ENCODE measurements around the gene RPEL1.
"Not testable (repeated sequence)": the region's sequence is repeated elsewhere in the genome, so short reads cannot be mapped to it uniquely, and the experiment has no call there.

The RPEL1 gene

DNA sequence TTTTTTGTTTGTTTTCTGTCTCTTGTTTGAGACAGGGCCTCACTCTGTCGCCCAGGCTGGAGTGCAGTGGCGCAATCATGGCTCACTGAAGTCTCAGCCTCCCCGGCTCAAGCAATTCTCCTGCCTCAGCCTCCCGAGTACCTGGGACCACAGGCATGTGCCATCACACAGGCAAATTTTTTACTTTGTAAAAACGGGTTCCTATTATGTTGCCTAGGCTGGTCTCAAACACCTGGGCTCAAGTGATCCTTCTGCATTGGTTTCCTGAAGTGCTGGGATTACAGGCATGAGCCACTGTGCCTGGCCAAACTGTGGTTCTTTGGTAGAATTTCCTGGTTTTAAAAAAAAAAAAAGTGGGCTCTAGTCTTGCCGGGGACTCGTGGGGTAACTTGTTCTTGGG lies at the start of gene RPEL1:
Gene RPEL1 (plus strand): TSS at position 301 of the 400 bp plus-strand sequence. CDS start 110 bp downstream, outside the sequence.
- DNase-seq (ENCODE audit: low read depth), result not testable (repeated sequence)

DNA sequence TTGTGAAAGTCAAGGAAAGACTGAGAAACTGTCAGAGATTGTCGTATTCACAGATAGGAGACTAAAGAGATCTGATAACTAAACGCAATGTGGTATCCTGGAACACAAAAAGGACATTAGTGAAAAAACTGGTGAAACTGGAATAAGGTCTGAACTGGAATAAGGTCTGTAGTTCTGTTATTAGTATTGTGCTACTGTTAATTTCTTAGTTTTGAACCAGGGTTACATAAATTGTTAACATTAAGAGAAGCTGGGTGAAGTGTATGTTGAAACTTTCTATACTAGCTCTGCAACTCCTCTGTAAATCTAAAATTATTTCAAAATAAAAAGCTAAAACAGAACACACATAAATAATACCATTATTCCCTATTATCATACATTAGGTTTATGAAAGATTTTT lies 49.2 kb upstream of the RPEL1 start:
- DNase-seq (ENCODE audit: low read depth), result no peak

DNA sequence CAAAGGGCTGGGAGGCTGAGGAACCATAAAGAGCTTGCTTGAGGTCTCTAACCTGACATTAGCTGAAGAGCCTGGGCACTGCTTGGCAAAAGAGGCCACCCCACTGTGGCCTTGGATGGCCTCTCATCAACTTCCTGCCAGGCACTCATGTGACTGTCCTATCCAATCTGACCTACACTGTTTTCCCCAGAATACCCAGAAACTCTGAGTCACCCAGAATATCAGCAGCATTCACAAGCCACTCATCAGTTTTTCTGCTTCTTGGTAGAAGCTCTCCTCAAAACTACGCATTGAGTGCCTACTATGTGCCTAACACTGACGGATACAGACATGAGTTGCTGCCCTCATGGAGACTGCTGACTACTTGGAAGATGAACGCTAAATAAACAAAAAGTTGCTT lies 48.5 kb upstream of the RPEL1 start:
- no peak for DNase-seq (ENCODE audit: low read depth)

DNA sequence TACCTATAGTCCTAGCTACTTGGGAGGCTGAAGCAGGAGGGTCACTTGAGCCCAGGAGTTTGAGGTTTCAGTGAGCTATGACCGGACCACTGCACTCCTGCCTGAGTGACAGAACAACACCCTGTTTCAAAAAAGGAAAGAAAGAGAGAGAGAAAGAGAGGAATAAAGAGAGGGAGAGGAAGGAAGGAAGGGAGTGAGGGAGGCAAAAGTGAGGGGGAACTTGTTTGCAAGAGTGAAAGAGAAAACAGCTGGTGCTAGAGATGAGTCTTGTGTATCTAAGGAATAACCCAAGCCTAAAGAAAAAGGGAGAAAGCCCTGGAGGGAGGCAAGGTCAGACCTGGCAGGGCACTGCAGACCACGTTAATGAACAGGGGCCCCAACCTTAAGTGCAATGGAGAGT lies 47.8 kb upstream of the RPEL1 start:
- DNase-seq (ENCODE audit: low read depth), result no peak

DNA sequence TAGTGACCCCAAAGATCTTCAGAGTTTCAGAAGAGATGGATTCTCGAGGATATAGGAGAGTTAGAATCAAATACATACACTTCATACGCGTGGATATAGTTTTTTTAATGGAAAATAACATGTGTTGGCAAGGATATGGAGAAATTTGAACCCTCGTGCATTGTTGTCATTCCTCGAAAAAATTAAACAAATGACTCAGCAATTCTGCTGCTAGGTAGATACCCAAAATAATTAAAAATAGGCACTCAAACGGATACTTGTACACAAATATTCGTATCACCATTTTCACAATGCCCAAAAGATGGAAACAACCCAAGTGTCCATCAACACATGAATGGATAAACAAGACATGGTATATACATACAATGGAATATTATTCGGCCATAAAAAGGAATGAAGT lies 47.0 kb upstream of the RPEL1 start:
- no peak for DNase-seq (ENCODE audit: low read depth)

DNA sequence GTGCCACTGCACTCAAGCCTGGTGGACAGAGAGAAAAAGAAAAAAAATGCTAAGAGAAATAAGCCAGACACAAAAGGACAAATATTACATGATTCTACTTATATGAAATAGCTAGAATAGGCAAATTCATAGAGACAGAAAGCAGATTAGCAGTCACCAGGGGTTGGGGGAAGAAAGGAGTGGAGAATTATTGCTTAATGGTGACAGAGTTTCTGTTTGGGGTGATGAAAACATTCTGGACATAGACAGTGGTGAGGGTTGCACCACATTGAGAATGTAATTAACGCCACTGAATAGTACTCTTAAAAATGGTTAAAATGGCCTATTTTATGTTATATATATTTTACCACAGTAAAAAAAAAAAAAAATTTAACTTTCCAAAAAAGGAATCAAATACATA lies 46.2 kb upstream of the RPEL1 start:
- DNase-seq (ENCODE audit: low read depth), result no peak

DNA sequence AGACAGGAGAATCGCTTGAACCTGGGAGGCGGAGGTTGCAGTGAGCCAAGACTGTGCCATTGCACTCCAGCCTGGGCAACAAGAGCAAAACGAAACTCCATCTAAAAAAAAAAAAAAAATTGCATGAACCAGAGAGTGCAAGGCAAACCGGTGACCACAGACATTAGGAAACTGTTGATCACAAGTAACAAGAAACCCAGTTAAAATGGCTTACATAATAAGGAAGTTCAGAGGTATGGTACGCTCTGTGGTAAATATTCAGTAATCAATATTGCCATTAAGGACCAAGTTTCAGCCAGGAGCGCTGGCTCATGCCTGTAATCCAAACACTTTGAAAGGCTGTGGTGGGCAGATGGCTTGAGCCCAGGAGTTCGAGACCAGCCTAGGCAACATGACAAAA lies 43.4 kb upstream of the RPEL1 start:
- no peak for DNase-seq (ENCODE audit: low read depth)

DNA sequence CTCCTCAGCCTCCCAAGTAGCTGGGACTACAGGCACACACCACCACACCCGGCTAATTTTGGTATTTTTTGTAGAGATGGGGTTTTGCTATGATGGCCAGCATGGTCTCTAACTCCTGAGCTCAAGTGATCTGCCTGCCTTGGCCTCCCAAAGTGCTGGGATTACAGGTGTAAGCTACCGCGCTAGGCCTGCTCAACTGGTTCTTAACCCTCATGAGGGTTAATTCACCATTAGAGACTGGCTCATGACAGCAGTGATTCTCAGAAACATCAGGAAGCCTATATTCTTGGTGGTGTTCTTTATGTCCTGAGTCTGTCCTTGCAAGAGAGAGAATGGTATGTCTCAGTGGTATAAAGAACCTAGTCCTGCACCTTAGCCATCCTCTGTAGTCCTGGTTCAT lies 42.2 kb upstream of the RPEL1 start:
- DNase-seq (ENCODE audit: low read depth), result no peak

DNA sequence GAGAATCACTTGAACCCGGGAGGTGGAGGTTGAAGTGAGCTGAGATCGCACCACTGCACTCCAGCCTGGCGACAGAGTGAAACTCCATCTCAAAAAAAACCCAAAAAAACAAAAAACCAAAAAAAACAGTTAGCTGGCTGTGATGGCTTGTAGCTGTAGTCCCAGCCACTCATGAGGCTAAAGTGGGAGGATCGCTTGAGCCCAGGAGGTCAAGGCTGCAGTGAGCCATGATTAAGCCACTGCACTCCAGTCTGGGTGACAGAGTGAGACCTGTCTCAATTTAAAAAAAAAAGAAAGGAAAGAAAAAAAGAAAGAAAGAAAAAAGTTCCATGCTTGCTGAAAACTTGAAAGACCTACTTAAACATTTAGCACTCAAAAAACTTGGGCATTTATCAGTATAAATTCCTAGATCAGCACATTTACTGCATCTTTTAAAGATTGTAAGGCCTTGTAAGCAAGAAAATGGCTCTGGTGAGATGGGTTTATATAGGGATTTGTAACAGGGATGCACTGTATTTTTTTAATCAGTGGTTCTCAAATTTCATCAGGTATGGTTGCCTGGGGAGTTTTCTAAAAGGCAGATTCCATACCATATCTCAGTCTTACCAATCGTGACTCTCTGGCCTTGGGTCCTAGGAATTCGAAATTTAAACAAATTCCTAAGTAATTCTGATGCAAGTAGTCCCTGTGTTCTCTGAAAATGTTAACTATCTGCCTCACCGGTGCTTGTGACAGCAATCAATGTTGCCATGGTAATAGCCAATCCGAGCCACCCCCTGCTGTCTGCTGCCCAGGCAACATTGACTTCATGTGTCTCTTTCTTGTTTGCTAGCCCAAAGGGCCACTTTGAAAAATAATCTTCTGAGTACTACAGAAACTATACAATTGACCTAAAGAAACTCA lies 41.1 kb upstream of the RPEL1 start:
- DNase-seq (ENCODE audit: low read depth), result no peak

DNA sequence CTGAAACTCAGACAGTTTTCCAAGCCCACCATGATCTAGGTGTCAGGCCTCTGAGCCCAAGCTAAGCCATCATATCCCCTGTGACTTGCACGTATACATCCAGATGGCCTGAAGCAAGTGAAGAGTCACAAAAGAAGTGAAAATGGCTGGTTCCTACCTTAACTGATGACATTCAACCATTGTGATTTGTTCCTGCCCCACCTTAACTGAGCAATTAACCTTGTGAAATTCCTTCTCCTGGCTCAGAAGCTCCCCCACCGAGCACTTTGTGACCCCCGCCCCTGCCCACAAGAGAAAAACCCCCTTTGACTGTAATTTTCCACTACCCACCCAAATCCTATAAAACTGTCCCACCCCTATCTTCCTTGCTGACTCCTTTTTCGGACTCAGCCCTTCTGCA lies 40.3 kb upstream of the RPEL1 start:
- not testable (repeated sequence) for DNase-seq (ENCODE audit: low read depth)

DNA sequence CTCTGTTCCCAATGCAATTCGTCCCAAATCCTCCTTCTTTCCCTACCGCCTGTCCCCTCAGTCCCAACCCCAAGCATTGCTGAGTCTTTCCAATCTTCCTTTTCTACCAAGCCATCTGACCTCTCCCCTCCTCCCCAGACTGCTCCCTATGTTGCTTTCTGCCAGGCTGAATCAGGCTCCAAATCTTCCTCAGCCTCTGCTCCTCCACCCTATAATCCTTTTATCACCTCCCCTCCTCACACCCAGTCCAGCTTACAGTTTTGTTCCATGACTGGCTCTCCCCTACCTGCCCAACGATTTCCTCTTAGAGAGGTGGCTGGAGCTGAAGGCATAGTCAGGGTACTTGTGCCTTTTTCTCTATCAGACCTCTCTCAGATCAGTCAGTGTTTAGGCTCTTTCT lies 39.0 kb upstream of the RPEL1 start:
- DNase-seq (ENCODE audit: low read depth), result not testable (repeated sequence)

DNA sequence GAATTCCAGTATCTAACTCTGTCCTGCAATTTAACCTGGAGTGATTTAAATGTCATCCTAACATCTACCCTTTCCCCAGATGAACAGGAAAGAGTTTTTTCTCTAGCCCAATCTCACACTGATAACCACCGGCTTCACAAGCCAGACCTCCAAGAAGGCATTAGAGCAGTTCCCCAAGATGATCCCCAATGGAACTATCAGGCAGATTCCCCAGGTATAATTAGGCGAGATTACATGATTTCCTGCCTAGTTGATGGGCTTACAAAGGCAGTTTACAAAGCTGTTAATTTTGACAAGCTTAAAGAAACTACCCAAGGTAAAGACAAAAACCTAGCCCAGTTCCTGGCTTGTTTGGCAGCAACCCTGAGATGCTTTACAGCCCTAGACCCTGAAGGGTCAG lies 38.5 kb upstream of the RPEL1 start:
- DNase-seq (ENCODE audit: low read depth), result no peak

DNA sequence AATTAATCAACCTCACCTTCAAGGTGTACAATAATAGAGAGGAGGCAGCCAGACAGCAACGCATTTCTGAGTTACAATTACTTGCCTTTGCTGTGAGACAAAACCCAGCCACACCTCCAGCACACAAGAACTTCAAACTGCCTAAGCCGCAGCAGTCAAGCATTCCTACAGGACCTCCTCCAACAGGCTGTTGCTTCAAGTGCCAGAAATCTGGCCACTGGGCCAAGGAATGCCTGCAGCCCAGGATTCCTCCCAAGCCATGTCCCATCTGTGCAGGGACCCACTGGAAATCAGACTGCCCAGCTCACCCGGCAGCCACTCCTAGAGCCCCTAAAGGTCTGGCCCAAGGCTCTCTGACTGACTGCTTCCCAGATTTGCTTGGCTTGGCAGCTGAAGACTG lies 38.0 kb upstream of the RPEL1 start:
- not testable (repeated sequence) for DNase-seq (ENCODE audit: low read depth)

DNA sequence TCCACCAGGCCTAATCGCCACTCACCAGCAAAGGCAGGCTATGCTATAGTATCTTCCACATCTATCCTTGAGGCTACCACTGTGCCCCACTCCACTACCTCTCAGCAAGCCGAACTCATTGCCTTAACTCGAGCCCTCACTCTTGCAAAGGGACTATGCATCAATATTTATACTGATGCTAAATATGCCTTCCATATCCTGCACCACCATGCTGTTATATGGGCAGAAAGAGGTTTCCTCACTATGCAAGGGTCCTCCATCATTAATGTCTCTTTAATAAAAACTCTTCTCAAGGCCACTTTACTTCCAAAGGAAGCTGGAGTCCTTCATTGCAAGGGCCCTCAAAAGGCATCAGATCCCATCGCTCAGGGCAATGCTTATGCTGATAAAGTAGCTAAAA lies 35.4 kb upstream of the RPEL1 start:
- not testable (repeated sequence) for DNase-seq (ENCODE audit: low read depth)

DNA sequence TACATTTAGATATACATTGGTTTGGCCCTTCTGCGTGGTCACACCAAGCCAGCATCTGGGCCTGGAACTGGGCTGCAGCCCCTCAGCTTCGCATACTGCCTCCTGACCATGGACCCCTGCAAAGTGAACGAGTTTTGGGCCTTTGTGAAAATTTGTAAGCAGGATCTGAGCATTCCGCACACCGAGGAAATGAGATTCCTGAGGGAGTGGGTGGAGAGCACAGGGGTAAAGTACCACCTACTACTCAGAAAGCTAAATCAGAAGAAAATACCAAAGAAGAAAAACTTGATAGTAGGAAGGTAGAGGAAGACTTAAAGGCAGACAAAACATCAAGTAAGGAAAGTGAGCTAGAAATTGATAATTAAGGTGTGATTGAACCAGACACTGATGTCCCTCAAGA lies 30.1 kb upstream of the RPEL1 start:
- DNase-seq (ENCODE audit: low read depth), result no peak

DNA sequence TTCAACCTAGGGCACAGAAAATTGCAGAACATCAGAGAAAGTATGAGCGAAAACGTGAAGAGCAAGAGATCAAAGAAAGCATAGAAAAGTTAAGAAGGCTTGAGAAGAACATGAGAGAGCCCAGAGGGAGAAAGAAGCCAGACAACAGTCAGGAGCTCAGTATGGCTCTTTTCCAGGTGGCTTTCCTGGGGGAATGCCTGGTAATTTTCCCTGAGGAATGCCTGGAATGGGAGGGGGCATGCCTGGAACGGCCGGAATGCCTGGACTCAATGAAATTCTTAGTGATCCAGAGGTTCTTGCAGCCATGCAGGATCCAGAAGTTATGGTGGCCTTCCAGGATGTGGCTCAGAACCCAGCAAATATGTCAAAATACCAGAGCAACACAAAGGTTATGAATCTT lies 29.3 kb upstream of the RPEL1 start:
- DNase-seq (ENCODE audit: low read depth), result not testable (repeated sequence)

DNA sequence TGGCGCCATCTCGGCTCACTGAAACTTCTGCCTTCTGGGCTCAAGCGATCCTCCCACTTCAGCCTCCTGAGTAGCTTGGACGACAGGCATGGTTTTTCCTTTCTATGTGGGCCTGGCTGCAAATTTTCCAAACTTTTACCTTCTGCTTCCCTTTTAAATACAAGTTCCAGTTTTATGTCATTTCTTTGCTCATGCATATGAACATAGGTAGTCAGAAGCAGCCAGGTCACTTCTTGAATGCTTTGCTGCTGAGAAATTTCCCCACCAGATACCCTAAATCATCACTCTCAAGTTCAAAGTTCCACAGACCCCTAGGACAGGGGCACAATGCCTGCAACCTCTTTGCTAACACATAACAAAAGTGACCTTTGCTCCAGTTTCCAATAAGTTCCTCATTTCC lies 21.6 kb upstream of the RPEL1 start:
- no peak for DNase-seq (ENCODE audit: low read depth)

DNA sequence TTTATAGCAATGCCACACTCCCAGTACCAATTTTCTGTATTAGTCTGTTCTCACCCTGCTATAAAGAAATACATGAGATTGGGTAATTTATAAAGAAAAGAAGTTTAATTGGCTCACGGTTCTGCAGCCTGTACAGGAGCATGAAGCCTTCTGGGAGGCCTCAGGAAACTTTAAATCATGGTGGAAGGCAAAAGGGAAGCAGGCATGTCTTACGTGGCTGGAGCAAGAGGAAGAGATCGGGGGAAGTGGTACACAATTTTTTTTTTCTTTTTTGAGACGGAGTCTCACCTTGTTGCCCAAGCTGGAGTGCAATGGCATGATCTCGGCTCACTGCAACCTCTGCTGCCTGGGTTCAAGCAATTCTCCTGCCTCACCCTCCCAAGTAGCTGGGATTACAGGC lies 21.0 kb upstream of the RPEL1 start:
- DNase-seq (ENCODE audit: low read depth), result not testable (repeated sequence)

DNA sequence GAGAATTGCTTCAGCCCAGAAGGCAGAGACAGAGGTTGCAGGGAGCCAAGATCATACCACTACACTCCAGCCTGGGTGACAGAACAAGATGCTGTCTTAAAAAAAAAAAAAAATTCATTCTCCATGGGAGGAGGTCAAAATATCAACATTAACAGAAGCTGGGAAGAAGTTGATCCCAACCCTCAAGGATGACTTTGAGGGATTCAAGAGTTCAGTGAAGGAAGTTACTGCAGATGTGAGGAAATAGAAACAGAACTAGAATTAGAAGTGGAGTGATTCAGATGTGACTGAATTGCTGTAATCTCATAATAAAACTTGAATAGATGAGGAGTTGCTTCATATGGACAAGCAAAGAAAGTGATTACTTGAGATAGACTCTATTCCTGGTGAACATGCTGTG lies 19.7 kb upstream of the RPEL1 start:
- DNase-seq (ENCODE audit: low read depth), result no peak

DNA sequence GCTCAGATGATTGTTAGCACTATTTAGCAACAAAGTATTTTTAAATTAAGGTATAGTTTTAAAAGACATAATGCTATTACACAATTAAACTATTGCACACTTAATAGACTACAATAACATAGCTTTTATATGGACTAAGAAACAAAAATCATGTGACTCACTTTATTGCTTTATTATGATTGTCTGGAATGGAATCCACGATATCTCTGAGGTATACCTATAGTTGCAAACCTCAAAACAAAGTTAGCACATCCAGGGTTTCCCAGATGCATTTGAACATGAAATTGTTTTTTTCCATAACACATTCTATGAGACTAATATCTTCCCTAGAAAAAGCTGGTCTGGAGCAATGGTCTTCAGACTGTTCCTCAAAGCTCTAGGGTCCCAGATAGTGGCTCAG lies 18.3 kb upstream of the RPEL1 start:
- no peak for DNase-seq (ENCODE audit: low read depth)

DNA sequence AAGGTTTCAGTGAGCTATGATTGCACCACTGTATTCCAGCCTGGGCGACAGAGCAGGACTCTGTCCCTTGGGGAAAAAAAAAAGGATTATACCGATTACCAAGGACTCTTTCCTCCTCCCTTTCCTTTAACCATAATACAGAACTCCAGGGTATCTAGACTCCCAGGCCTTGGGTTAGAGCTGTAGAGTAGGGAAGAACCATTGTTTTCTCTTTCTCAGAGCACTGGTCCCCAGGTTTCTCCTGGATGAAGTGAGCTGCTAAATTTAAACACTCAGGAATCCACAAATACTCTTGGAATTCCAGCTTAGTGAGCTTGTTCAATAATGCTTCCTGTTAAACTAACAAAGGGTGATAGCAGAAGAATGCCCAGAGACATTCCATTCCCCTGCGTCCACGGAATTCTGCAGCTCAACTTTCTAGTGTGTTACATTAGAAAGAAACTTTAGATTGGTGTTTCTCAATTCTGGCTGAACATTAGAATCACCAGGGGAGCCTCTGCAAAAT lies 14.6 kb upstream of the RPEL1 start:
- DNase-seq (ENCODE audit: low read depth), result no peak

DNA sequence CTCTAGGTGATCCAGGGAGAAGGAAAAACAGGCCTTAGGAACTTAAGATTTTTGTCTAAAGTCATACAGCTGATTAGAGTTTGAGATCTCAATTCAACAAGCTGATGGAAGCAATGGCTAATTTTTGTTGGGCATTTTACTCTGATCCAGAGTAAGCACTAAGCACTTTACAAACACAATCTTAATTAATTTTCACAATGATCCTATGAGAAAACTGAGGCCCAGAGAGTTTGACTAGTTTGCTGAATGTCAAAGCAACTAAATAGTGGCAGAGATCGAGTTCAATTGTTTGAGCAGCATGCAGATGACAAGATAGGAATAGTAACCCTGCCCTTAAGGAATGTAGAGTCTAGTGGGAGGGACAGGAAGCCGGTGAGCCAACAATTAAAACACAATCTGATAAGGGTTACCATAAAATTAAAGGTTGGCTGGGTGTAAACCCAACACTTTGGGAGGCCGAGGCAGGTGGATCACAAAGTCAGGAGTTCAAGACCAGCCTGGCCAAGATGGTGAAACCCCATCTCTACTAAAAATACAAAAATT lies 13.5 kb upstream of the RPEL1 start:
- no peak for DNase-seq (ENCODE audit: low read depth)

DNA sequence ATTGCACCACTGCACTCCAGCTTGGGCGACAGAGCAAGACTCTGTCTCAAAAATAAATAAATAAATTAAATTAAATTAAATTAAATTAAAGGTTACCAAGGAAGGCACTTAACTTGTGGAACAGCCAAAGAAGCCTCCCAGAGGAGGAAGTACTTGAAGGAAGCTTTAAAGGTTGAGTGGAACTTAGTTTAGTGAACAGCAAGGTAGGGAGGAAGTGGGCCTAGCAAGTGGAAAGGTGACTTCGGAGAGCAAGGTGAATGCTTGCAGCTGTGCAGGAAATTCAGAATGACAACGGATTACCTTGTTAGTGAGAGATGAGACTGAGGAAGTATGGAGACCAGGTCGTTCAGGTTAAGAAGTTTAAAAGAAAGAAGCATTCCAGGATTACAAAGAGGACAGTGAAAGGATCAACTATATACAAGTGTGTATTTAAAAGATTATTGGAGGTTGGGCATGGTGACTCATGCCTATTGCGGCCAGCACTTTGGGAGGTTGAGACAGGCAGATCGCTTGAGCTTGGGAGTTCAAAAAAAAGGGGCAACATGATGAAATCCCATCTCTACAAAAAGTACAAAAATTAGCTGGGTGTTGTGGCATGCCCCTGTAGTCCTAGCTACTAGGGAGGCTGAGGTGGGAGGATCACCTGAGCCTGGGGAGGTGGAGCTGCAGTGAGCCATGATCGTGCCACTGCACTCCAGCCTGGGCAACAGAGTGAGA lies 12.8 kb upstream of the RPEL1 start:
- DNase-seq (ENCODE audit: low read depth), result no peak
